8988T (cell line): Measurements from ENCODE around the gene ACOT4.
A peak's percentile ranks its signal among the peaks of the same experiment; 100 is the strongest.
"Not testable (repeated sequence)": the region's sequence is repeated elsewhere in the genome, so short reads cannot be mapped to it uniquely, and the experiment has no call there.

Source experiments
- DNase-seq: peaks from one replicate; pipeline ENCODE4 v3.0.0; 2011

The ACOT4 gene

GRCh38 chr14:73591690-73592449, at the start of gene ACOT4:
ACOT4 (plus strand) TSS chr14:73591873; CDS start chr14:73591960, 87 bp downstream.
- peak; percentile 60 for DNase-seq

- DNase-seq = not testable (repeated sequence)
Observed at GRCh38 chr14:73542961-73543360, 48.7 kb upstream of the ACOT4 start.

GRCh38 chr14:73545353-73545752, 46.3 kb upstream of the ACOT4 start:
- DNase-seq = not testable (repeated sequence)

GRCh38 chr14:73549097-73549496, 42.6 kb upstream of the ACOT4 start:
- not testable (repeated sequence) for DNase-seq

- not testable (repeated sequence) for DNase-seq
Observed at GRCh38 chr14:73549889-73550524, 41.7 kb upstream of the ACOT4 start.

GRCh38 chr14:73553845-73554244, 37.8 kb upstream of the ACOT4 start:
- no peak for DNase-seq

- not testable (repeated sequence) for DNase-seq
Observed at GRCh38 chr14:73557201-73557600, 34.5 kb upstream of the ACOT4 start.

- not testable (repeated sequence) for DNase-seq
Observed at GRCh38 chr14:73558238-73558637, 33.4 kb upstream of the ACOT4 start.

- not testable (repeated sequence) for DNase-seq
Observed at GRCh38 chr14:73562256-73562655, 29.4 kb upstream of the ACOT4 start.

GRCh38 chr14:73562696-73563095, 29.0 kb upstream of the ACOT4 start:
- not testable (repeated sequence) for DNase-seq

- not testable (repeated sequence) for DNase-seq
Observed at GRCh38 chr14:73566431-73566830, 25.2 kb upstream of the ACOT4 start.

GRCh38 chr14:73566935-73567334, 24.7 kb upstream of the ACOT4 start:
- DNase-seq = not testable (repeated sequence)

GRCh38 chr14:73567358-73567757, 24.3 kb upstream of the ACOT4 start:
- no peak for DNase-seq

- DNase-seq = no peak
Observed at GRCh38 chr14:73567951-73568885, 23.5 kb upstream of the ACOT4 start.

- not testable (repeated sequence) for DNase-seq
Observed at GRCh38 chr14:73568886-73569184, 22.8 kb upstream of the ACOT4 start.

GRCh38 chr14:73569185-73569958, 22.3 kb upstream of the ACOT4 start, which contains the start of gene ACOT2:
ACOT2 (plus strand) TSS chr14:73569213; CDS start chr14:73569241, 28 bp downstream.
- DNase-seq = peak; percentile 67

GRCh38 chr14:73570913-73571312, 20.8 kb upstream of the ACOT4 start:
- DNase-seq = not testable (repeated sequence)

GRCh38 chr14:73573034-73573433, 18.6 kb upstream of the ACOT4 start:
- DNase-seq = not testable (repeated sequence)

GRCh38 chr14:73573740-73574139, 17.9 kb upstream of the ACOT4 start:
- not testable (repeated sequence) for DNase-seq

GRCh38 chr14:73574251-73574650, 17.4 kb upstream of the ACOT4 start:
- DNase-seq = not testable (repeated sequence)

GRCh38 chr14:73576391-73576790, 15.3 kb upstream of the ACOT4 start:
- no peak for DNase-seq

- not testable (repeated sequence) for DNase-seq
Observed at GRCh38 chr14:73577214-73577613, 14.5 kb upstream of the ACOT4 start.
